VCaP (cell line): ENCODE results near the gene MYO7B.

Experiments used
- H3K27ac ChIP-seq: fragments of 450-650 bp; 2 replicates; pipeline ENCODE4 v1.5.1; 2017
- TF ChIP-seq, protein P1 (sequence below): fragments of 450-650 bp; conservative IDR thresholded peaks from 2 replicates; pipeline ENCODE4 v1.5.1; 2017; ENCODE audit warnings: mild to moderate bottlenecking, moderate library complexity

MYO7B gene

DNA sequence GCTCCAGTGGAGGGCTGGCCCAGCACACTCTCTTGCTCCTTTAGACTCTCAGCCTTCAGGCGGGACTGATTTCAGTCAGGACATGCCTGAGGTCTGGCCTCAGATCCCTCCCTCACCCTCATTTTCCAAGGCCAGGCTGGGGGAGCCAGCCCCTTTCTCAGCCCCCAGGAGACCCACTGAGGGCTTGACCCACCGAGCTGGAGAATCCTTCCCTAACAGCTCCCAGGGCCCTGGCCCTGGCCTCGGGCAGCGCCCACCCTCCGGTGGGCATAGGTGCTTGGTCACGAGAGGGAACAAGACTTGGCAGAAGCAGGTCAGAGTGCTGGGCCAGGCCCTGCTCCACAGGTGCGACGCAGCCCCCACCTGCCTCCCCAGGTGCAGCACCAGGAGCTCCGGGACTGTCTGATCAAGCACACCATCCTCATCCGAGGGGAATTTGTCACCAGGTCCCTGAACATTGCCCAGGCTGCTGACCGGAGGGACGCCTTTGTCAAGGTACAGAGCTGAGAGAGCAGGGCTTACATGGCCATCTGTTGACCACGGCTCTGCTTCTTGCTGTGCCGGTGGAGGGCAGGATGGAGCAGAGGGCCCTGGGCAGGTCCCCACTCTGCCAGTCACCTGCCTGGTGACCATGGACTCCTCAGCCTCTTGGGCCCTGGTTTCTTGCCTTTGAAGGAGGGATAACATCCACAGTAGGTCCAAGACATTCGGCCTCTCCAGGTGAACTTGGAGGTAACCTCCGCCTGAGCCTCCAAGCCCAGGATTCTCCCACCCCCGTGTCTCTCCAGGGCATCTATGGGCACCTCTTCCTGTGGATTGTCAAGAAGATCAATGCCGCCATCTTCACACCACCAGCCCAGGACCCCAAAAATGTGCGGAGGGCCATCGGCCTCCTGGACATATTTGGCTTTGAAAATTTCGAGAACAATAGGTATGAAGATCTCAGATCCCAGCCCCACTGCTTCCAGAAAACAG, 46.3 kb downstream of the MYO7B start:
- no peak overlapping the region for H3K27ac ChIP-seq

DNA sequence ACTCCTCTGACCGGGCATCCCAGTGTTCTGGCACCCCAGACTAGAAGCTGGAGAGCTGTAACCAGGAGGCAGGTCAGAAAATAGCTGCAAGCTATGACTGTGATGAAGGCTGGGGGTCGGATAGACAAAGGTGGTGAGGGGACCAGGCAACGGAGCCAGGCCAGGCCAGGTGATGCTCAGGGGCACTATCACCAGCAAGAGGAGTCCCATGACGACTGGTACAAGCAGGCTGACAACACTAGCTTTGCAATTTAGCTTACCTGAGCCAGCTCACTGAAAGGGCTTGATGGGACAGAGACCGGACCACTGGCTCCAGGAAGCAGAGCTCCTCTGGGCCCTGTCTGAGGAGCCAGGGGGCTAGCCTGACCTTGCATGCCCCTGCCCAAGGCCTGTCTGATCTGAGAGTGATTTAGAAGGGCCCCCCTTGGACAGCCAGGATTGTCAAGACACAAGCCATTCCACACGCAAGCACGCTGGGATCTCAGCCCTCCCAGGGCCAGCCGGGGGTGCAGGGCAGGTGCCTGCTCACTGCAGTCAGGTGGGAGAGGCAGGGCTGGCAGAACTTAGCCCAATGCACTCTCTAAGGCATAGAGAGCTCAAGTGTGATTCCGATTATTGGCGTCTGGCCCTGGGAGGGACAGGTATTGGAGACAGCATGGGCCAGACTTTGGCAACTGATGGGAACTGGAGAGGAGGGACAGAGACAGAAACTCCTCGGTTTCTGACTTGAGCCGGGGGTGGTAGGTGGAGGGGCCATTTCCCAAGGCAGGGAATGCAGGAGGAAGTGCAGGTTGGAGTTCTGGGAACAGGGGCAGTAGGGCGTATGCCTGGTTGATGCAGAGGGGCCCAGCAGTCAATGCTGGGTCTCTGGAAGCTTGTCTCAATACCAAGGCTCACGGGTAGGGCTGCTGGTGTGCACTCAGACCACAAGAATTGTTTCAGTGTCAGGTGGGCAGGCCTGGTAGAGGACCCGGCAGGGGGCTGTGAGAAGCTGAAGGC, 47.7 kb downstream of the MYO7B start:
- no peak overlapping the region for H3K27ac ChIP-seq
- TF ChIP-seq, protein P1, sequence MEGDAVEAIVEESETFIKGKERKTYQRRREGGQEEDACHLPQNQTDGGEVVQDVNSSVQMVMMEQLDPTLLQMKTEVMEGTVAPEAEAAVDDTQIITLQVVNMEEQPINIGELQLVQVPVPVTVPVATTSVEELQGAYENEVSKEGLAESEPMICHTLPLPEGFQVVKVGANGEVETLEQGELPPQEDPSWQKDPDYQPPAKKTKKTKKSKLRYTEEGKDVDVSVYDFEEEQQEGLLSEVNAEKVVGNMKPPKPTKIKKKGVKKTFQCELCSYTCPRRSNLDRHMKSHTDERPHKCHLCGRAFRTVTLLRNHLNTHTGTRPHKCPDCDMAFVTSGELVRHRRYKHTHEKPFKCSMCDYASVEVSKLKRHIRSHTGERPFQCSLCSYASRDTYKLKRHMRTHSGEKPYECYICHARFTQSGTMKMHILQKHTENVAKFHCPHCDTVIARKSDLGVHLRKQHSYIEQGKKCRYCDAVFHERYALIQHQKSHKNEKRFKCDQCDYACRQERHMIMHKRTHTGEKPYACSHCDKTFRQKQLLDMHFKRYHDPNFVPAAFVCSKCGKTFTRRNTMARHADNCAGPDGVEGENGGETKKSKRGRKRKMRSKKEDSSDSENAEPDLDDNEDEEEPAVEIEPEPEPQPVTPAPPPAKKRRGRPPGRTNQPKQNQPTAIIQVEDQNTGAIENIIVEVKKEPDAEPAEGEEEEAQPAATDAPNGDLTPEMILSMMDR: no peak

More for the DNA sequence above, 46.3 kb downstream of the MYO7B start:
- TF ChIP-seq, protein P1: no peak

GRCh38 chr2:127584047-127584446, 48.6 kb downstream of the MYO7B start:
- no peak overlapping the region for H3K27ac ChIP-seq
- TF ChIP-seq, protein P1: no peak

DNA sequence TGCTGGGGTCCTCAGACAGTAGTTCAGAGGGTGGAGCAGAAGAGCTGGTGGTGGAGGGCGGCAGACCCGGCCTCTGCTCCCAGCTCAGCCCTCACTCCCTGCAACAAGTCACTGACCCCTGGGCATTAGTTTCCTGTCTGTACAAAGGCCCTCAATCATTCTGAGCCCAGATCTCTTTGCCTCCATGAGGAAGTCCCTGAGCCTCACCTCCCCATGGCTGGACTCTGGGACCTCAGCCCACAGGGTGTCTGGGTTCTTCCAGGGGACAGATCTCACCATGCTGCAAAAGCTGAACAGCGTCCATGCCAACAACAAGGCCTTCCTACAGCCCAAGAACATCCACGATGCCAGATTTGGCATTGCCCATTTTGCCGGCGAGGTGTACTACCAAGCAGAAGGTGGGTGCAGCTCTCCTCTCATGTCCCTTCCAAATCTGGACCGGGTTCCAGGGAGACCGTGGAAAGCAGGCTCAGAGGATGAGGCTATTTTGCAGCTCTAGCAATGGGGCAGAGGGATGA, 49.1 kb downstream of the MYO7B start:
- H3K27ac ChIP-seq: no peak overlapping the region
- TF ChIP-seq, protein P1: no peak

GRCh38 chr2:127585270-127585807, 49.9 kb downstream of the MYO7B start:
- TF ChIP-seq, protein P1: no peak
- no peak overlapping the region for H3K27ac ChIP-seq

- H3K27ac ChIP-seq: no peak overlapping the region
- TF ChIP-seq, protein P1: no peak
These were observed 50.7 kb downstream of the MYO7B start for GRCh38 chr2:127586136-127586535.
